Astrocyte (in vitro differentiated cells and primary cell): ENCODE data around the gene ERFL. TPM values are rescaled to one million over a fixed set of nuclear protein-coding genes. Genes with fewer than 3 reads are reported as not detected.
A peak's percentile ranks its signal among the peaks of the same experiment; 100 is the strongest.

Experiments
- DNase-seq: peaks from one replicate; pipeline ENCODE4 v3.0.0-alpha.2; 2010; ENCODE audit warnings: low read depth
- FAIRE-seq: peaks from 2 replicates; lab custom pipeline; 2011; peaks lifted over from hg19 to GRCh38; lab: Jason Lieb, UNC
- H2AFZ ChIP-seq: 2 replicates; pipeline ENCODE4 v1.6.0; 2012; ENCODE audit warnings: low read depth, low read length, inconsistent platforms
- H3K27ac ChIP-seq: 2 replicates; pipeline ENCODE4 v1.5.1; 2011; ENCODE audit warnings: low read depth, low read length, inconsistent platforms
- H3K27me3 ChIP-seq: 2 replicates; pipeline ENCODE4 v1.6.0; 2011; ENCODE audit warnings: low read length, inconsistent platforms; ENCODE audit not compliant: insufficient read depth
- H3K36me3 ChIP-seq: 2 replicates; pipeline ENCODE4 v1.5.1; 2011; ENCODE audit warnings: low read length, inconsistent platforms; ENCODE audit not compliant: insufficient read depth
- H3K4me1 ChIP-seq: 2 replicates; pipeline ENCODE4 v1.5.1; 2011; ENCODE audit warnings: low read length, inconsistent platforms; ENCODE audit not compliant: insufficient read depth
- H3K4me2 ChIP-seq: 2 replicates; pipeline ENCODE4 v1.6.0; 2012; ENCODE audit warnings: low read length, inconsistent platforms
- H3K4me3 ChIP-seq: 2 replicates; pipeline ENCODE4 v1.5.1; 2011; ENCODE audit warnings: low read depth, mild to moderate bottlenecking, low read length, inconsistent platforms; ENCODE audit not compliant: insufficient read depth
- H3K79me2 ChIP-seq: 2 replicates; pipeline ENCODE4 v1.6.0; 2012; ENCODE audit warnings: mild to moderate bottlenecking, low read length, inconsistent platforms; ENCODE audit not compliant: insufficient read depth
- H3K9ac ChIP-seq: 2 replicates; pipeline ENCODE4 v1.6.0; 2012; ENCODE audit warnings: mild to moderate bottlenecking, low read length, inconsistent platforms
- H3K9me3 ChIP-seq: 2 replicates; pipeline ENCODE4 v1.5.1; 2012; ENCODE audit warnings: low read depth, mild to moderate bottlenecking, low read length, inconsistent platforms; ENCODE audit not compliant: insufficient read depth
- H4K20me1 ChIP-seq: 2 replicates; pipeline ENCODE4 v1.6.0; 2012; ENCODE audit warnings: low read length, inconsistent platforms; ENCODE audit not compliant: insufficient read depth
- H3K27ac Mint-ChIP-seq: one replicate; pipeline ENCODE4 v1.8.0; 2021; ENCODE audit warnings: mild to moderate bottlenecking, mixed read lengths; ENCODE audit not compliant: unreplicated experiment
- H3K27me3 Mint-ChIP-seq: one replicate; pipeline ENCODE4 v1.8.0; 2021; ENCODE audit warnings: low read depth, mixed read lengths; ENCODE audit not compliant: unreplicated experiment
- H3K36me3 Mint-ChIP-seq: one replicate; pipeline ENCODE4 v1.8.0; 2021; ENCODE audit warnings: low read depth, mixed read lengths; ENCODE audit not compliant: unreplicated experiment
- H3K4me1 Mint-ChIP-seq: one replicate; pipeline ENCODE4 v1.8.0; 2021; ENCODE audit warnings: low read depth, mixed read lengths; ENCODE audit not compliant: unreplicated experiment
- H3K4me3 Mint-ChIP-seq: one replicate; pipeline ENCODE4 v1.8.0; 2021; ENCODE audit warnings: mild to moderate bottlenecking, moderate library complexity, mixed read lengths; ENCODE audit not compliant: unreplicated experiment
- H3K9me3 Mint-ChIP-seq: one replicate; pipeline ENCODE4 v1.8.0; 2021; ENCODE audit warnings: mild to moderate bottlenecking, mixed read lengths; ENCODE audit not compliant: unreplicated experiment
- CTCF ChIP-seq: IDR thresholded peaks from 2 replicates; pipeline ENCODE4 v1.5.1; 2011; ENCODE audit warnings: low read depth, mild to moderate bottlenecking, inconsistent platforms, low read length, moderate library complexity; ENCODE audit not compliant: insufficient read depth
- EZH2 ChIP-seq: IDR thresholded peaks from 2 replicates; pipeline ENCODE4 v1.6.1; 2012; ENCODE audit warnings: mild to moderate bottlenecking, low read length, inconsistent platforms; ENCODE audit not compliant: insufficient read depth
- total RNA-seq: library from RNA; stranded (reverse); gene quantifications from 2 replicates; pipeline ENCODE4 v1.2.1, GENCODE V29; 2021

The ERFL gene
- total RNA-seq, 1 donor from 2014 or later = 0.41 TPM

- no peak overlapping the region for H3K27ac Mint-ChIP-seq
- peaks cover 86% of the 10 kb centered on the region for H3K27me3 ChIP-seq
- no peak for DNase-seq
Observed at GRCh38 chr19:41929536-41930071, 1.4 kb upstream of the ERFL start.

GRCh38 chr19:41928754-41929535, 696 bp upstream of the ERFL start:
- peaks cover 2% of the 10 kb centered on the region for H3K36me3 Mint-ChIP-seq
- H3K4me3 Mint-ChIP-seq = peak overlapping the region; percentile 80
- FAIRE-seq = no peak
- Histone ChIP-seq H3K4me2 (peak overlapping the region; percentile 89), H2AFZ (peak overlapping the region; percentile 13), H3K9ac (no peak overlapping the region), H3K79me2 (no peaks in the 10 kb centered on the region), H3K36me3 (no peaks in the 10 kb centered on the region), H3K9me3 (peaks cover 9% of the 10 kb centered on the region), H3K4me1 (no peaks in the 10 kb centered on the region), H4K20me1 (peaks cover 25% of the 10 kb centered on the region), H3K4me3 (no peak overlapping the region), H3K27me3 (peaks cover 88% of the 10 kb centered on the region), H3K27ac (no peak overlapping the region)
- H3K27me3 Mint-ChIP-seq = peaks cover 43% of the 10 kb centered on the region
- no peak for TF ChIP-seq CTCF
- peak; percentile 88 for TF ChIP-seq EZH2
- no peak overlapping the region for H3K27ac Mint-ChIP-seq
- H3K4me1 Mint-ChIP-seq = peaks cover 12% of the 10 kb centered on the region
- DNase-seq = no peak
- H3K9me3 Mint-ChIP-seq = peaks cover 5% of the 10 kb centered on the region

More at GRCh38 chr19:41929536-41930071, 1.4 kb upstream of the ERFL start:
- Histone ChIP-seq H3K9me3 (peaks cover 9% of the 10 kb centered on the region), H3K9ac (no peak overlapping the region), H3K27ac (no peak overlapping the region), H2AFZ (no peak overlapping the region), H3K36me3 (no peaks in the 10 kb centered on the region), H3K4me2 (no peak overlapping the region), H3K4me3 (no peak overlapping the region), H3K79me2 (no peaks in the 10 kb centered on the region), H3K4me1 (no peaks in the 10 kb centered on the region), H4K20me1 (peaks cover 30% of the 10 kb centered on the region)
- Mint-ChIP-seq H3K36me3 (peaks cover 2% of the 10 kb centered on the region), H3K4me1 (peaks cover 12% of the 10 kb centered on the region), H3K9me3 (peaks cover 5% of the 10 kb centered on the region), H3K4me3 (peak overlapping the region; percentile 80), H3K27me3 (peaks cover 47% of the 10 kb centered on the region)
- no peak for FAIRE-seq
- TF ChIP-seq CTCF (no peak), EZH2 (peak; percentile 45)
